Astrocyte (in vitro differentiated cells and primary cell): ENCODE results near the gene PKD1. TPM values are rescaled to one million over a fixed set of nuclear protein-coding genes. Genes with fewer than 3 reads are reported as not detected.
A peak's percentile ranks its signal among the peaks of the same experiment; 100 is the strongest.

Experiments
- DNase-seq: peaks from one replicate; pipeline ENCODE4 v3.0.0-alpha.2; 2010; ENCODE audit warnings: low read depth
- FAIRE-seq: peaks from 2 replicates; lab custom pipeline; 2011; peaks lifted over from hg19 to GRCh38; lab: Jason Lieb, UNC
- H2AFZ ChIP-seq: 2 replicates; pipeline ENCODE4 v1.6.0; 2012; ENCODE audit warnings: low read depth, low read length, inconsistent platforms
- H3K27ac ChIP-seq: 2 replicates; pipeline ENCODE4 v1.5.1; 2011; ENCODE audit warnings: low read depth, low read length, inconsistent platforms
- H3K27me3 ChIP-seq: 2 replicates; pipeline ENCODE4 v1.6.0; 2011; ENCODE audit warnings: low read length, inconsistent platforms; ENCODE audit not compliant: insufficient read depth
- H3K36me3 ChIP-seq: 2 replicates; pipeline ENCODE4 v1.5.1; 2011; ENCODE audit warnings: low read length, inconsistent platforms; ENCODE audit not compliant: insufficient read depth
- H3K4me1 ChIP-seq: 2 replicates; pipeline ENCODE4 v1.5.1; 2011; ENCODE audit warnings: low read length, inconsistent platforms; ENCODE audit not compliant: insufficient read depth
- H3K4me2 ChIP-seq: 2 replicates; pipeline ENCODE4 v1.6.0; 2012; ENCODE audit warnings: low read length, inconsistent platforms
- H3K4me3 ChIP-seq: 2 replicates; pipeline ENCODE4 v1.5.1; 2011; ENCODE audit warnings: low read depth, mild to moderate bottlenecking, low read length, inconsistent platforms; ENCODE audit not compliant: insufficient read depth
- H3K79me2 ChIP-seq: 2 replicates; pipeline ENCODE4 v1.6.0; 2012; ENCODE audit warnings: mild to moderate bottlenecking, low read length, inconsistent platforms; ENCODE audit not compliant: insufficient read depth
- H3K9ac ChIP-seq: 2 replicates; pipeline ENCODE4 v1.6.0; 2012; ENCODE audit warnings: mild to moderate bottlenecking, low read length, inconsistent platforms
- H3K9me3 ChIP-seq: 2 replicates; pipeline ENCODE4 v1.5.1; 2012; ENCODE audit warnings: low read depth, mild to moderate bottlenecking, low read length, inconsistent platforms; ENCODE audit not compliant: insufficient read depth
- H4K20me1 ChIP-seq: 2 replicates; pipeline ENCODE4 v1.6.0; 2012; ENCODE audit warnings: low read length, inconsistent platforms; ENCODE audit not compliant: insufficient read depth
- H3K27ac Mint-ChIP-seq: one replicate; pipeline ENCODE4 v1.8.0; 2021; ENCODE audit warnings: mild to moderate bottlenecking, mixed read lengths; ENCODE audit not compliant: unreplicated experiment
- H3K27me3 Mint-ChIP-seq: one replicate; pipeline ENCODE4 v1.8.0; 2021; ENCODE audit warnings: low read depth, mixed read lengths; ENCODE audit not compliant: unreplicated experiment
- H3K36me3 Mint-ChIP-seq: one replicate; pipeline ENCODE4 v1.8.0; 2021; ENCODE audit warnings: low read depth, mixed read lengths; ENCODE audit not compliant: unreplicated experiment
- H3K4me1 Mint-ChIP-seq: one replicate; pipeline ENCODE4 v1.8.0; 2021; ENCODE audit warnings: low read depth, mixed read lengths; ENCODE audit not compliant: unreplicated experiment
- H3K4me3 Mint-ChIP-seq: one replicate; pipeline ENCODE4 v1.8.0; 2021; ENCODE audit warnings: mild to moderate bottlenecking, moderate library complexity, mixed read lengths; ENCODE audit not compliant: unreplicated experiment
- H3K9me3 Mint-ChIP-seq: one replicate; pipeline ENCODE4 v1.8.0; 2021; ENCODE audit warnings: mild to moderate bottlenecking, mixed read lengths; ENCODE audit not compliant: unreplicated experiment
- EZH2 ChIP-seq: IDR thresholded peaks from 2 replicates; pipeline ENCODE4 v1.6.1; 2012; ENCODE audit warnings: mild to moderate bottlenecking, low read length, inconsistent platforms; ENCODE audit not compliant: insufficient read depth
- total RNA-seq: library from RNA; stranded (reverse); gene quantifications from 2 replicates; pipeline ENCODE4 v1.2.1, GENCODE V29; 2021
- TF ChIP-seq, protein P1 (sequence below): IDR thresholded peaks from 2 replicates; pipeline ENCODE4 v1.5.1; 2011; ENCODE audit warnings: low read depth, mild to moderate bottlenecking, inconsistent platforms, low read length, moderate library complexity; ENCODE audit not compliant: insufficient read depth

Gene PKD1
- total RNA-seq, 1 donor from 2014 or later: 112 TPM

GRCh38 chr16:2090777-2091546, 44.7 kb downstream of the PKD1 start:
- Histone ChIP-seq H3K9me3 (no peaks in the 10 kb centered on the region), H3K4me2 (peak overlapping the region; percentile 52), H3K4me1 (peaks cover 11% of the 10 kb centered on the region), H3K27me3 (no peaks in the 10 kb centered on the region), H3K9ac (no peak overlapping the region), H3K79me2 (no peaks in the 10 kb centered on the region), H3K4me3 (no peak overlapping the region), H3K27ac (no peak overlapping the region), H3K36me3 (no peaks in the 10 kb centered on the region), H2AFZ (no peak overlapping the region), H4K20me1 (peaks cover 58% of the 10 kb centered on the region)
- no peaks in the 10 kb centered on the region for H3K4me1 Mint-ChIP-seq
- no peak overlapping the region for H3K27ac Mint-ChIP-seq
- H3K9me3 Mint-ChIP-seq: no peaks in the 10 kb centered on the region
- TF ChIP-seq, protein P1, sequence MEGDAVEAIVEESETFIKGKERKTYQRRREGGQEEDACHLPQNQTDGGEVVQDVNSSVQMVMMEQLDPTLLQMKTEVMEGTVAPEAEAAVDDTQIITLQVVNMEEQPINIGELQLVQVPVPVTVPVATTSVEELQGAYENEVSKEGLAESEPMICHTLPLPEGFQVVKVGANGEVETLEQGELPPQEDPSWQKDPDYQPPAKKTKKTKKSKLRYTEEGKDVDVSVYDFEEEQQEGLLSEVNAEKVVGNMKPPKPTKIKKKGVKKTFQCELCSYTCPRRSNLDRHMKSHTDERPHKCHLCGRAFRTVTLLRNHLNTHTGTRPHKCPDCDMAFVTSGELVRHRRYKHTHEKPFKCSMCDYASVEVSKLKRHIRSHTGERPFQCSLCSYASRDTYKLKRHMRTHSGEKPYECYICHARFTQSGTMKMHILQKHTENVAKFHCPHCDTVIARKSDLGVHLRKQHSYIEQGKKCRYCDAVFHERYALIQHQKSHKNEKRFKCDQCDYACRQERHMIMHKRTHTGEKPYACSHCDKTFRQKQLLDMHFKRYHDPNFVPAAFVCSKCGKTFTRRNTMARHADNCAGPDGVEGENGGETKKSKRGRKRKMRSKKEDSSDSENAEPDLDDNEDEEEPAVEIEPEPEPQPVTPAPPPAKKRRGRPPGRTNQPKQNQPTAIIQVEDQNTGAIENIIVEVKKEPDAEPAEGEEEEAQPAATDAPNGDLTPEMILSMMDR: no peak
- TF ChIP-seq EZH2: no peak
- H3K4me3 Mint-ChIP-seq: no peak overlapping the region
- DNase-seq (peak; percentile 11), FAIRE-seq (no peak)
- no peaks in the 10 kb centered on the region for H3K27me3 Mint-ChIP-seq
- H3K36me3 Mint-ChIP-seq: peaks cover 13% of the 10 kb centered on the region

GRCh38 chr16:2090481-2090776, 45.3 kb downstream of the PKD1 start:
- Histone ChIP-seq H3K9ac (no peak overlapping the region), H3K4me1 (peaks cover 7% of the 10 kb centered on the region), H3K27ac (no peak overlapping the region), H2AFZ (no peak overlapping the region), H3K9me3 (no peaks in the 10 kb centered on the region), H3K79me2 (no peaks in the 10 kb centered on the region), H3K27me3 (no peaks in the 10 kb centered on the region), H3K4me3 (no peak overlapping the region), H3K4me2 (no peak overlapping the region), H4K20me1 (peaks cover 52% of the 10 kb centered on the region), H3K36me3 (no peaks in the 10 kb centered on the region)
- no peak for TF ChIP-seq EZH2
- TF ChIP-seq, protein P1: no peak
- H3K36me3 Mint-ChIP-seq: peaks cover 9% of the 10 kb centered on the region
- H3K9me3 Mint-ChIP-seq: no peaks in the 10 kb centered on the region
- H3K4me3 Mint-ChIP-seq: no peak overlapping the region
- no peaks in the 10 kb centered on the region for H3K4me1 Mint-ChIP-seq
- DNase-seq: no peak
- peak overlapping the region; percentile 58 for H3K27ac Mint-ChIP-seq
- FAIRE-seq: no peak
- H3K27me3 Mint-ChIP-seq: no peaks in the 10 kb centered on the region
